ENCODE measurements around the gene OR8H2. TPM values are rescaled to one million over a fixed set of nuclear protein-coding genes. Genes with fewer than 3 reads are reported as not detected.
"Not testable (repeated sequence)": the region's sequence is repeated elsewhere in the genome, so short reads cannot be mapped to it uniquely, and the experiment has no call there.

The OR8H2 gene
- total and polyA plus RNA-seq, 3 donors from 2014 or later, result not detected

DNA sequence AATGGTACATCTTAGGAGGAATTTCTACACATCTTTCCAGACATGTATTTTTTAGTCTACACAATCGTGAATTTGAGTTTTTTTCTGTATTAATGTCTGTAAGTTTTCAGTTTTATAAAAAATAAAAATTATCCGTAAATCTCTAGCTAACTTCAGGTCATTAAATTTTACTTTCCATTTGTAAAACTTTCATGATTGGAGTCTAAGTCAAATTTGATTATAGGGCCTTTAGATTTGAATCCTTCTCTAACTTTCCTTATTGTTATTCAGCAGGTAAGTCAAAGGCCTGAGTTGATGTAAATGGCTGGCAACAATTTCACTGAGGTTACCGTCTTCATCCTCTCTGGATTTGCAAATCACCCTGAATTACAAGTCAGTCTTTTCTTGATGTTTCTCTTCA lies 10.5 kb upstream of the OR8H2 start, which contains the start of gene OR8I2:
Gene OR8I2 (plus strand): TSS at position 301 of the 400 bp plus-strand sequence. CDS start 0 bp downstream, at position 301.
- Histone ChIP-seq H3K9me3 (no peaks in the 10 kb centered on the region), H3K27me3 (no peaks in the 10 kb centered on the region), H3K4me3 (no peak within 1 kb of the TSS), H3K4me1 (no peaks in the 10 kb centered on the region), H3K27ac (no peak within 1 kb of the TSS), H3K36me3 (ENCODE audit: low read depth, missing control alignments) (no peaks in the 10 kb centered on the region)
- TF ChIP-seq, protein P1, sequence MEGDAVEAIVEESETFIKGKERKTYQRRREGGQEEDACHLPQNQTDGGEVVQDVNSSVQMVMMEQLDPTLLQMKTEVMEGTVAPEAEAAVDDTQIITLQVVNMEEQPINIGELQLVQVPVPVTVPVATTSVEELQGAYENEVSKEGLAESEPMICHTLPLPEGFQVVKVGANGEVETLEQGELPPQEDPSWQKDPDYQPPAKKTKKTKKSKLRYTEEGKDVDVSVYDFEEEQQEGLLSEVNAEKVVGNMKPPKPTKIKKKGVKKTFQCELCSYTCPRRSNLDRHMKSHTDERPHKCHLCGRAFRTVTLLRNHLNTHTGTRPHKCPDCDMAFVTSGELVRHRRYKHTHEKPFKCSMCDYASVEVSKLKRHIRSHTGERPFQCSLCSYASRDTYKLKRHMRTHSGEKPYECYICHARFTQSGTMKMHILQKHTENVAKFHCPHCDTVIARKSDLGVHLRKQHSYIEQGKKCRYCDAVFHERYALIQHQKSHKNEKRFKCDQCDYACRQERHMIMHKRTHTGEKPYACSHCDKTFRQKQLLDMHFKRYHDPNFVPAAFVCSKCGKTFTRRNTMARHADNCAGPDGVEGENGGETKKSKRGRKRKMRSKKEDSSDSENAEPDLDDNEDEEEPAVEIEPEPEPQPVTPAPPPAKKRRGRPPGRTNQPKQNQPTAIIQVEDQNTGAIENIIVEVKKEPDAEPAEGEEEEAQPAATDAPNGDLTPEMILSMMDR (IDR thresholded peaks at IDR 0.05), result no peak
- TF ChIP-seq POLR2A (IDR thresholded peaks at IDR 0.05), result no peak
- DNase-seq, result no peak
- WGBS, 2 donors, result 63 to 64% methylated on average over 3 of the region's 3 CpGs
- intact Hi-C loops (cut with DNase I; ENCODE audit: low total_unique reads), result no loop called here

- no peaks in the 10 kb centered on the region for H3K36me3 ChIP-seq (ENCODE audit: low read depth, missing control alignments)
Measured at GRCh38 chr11:56122073-56122472, 18.6 kb downstream of the OR8H2 start, which contains the start of gene OR8H3. TSS of gene OR8H3 (plus strand) at chr11:56122373. CDS start at chr11:56122373, 0 bp downstream.

GRCh38 chr11:56140151-56140661 lies 36.7 kb downstream of the OR8H2 start, which contains the start of gene OR8J3:
TSS of gene OR8J3 (minus strand) at chr11:56140201. CDS start at chr11:56137718, 2,483 bp downstream.
- H3K9me3 ChIP-seq, result no peaks in the 10 kb centered on the region
- no peaks in the 10 kb centered on the region for H3K4me1 ChIP-seq
- TF ChIP-seq POLR2A (IDR thresholded peaks at IDR 0.05), result no peak
- TF ChIP-seq, protein P1 (IDR thresholded peaks at IDR 0.05), result no peak
- DNase-seq, result no peak
- no peak within 1 kb of the TSS for H3K27ac ChIP-seq
- no peak within 1 kb of the TSS for H3K4me3 ChIP-seq
- H3K27me3 ChIP-seq, result no peaks in the 10 kb centered on the region
- intact Hi-C loops (cut with DNase I; ENCODE audit: low total_unique reads), result no loop called here
- no peaks in the 10 kb centered on the region for H3K36me3 ChIP-seq (ENCODE audit: low read depth, missing control alignments)

More at GRCh38 chr11:56122073-56122472, 18.6 kb downstream of the OR8H2 start, which contains the start of gene OR8H3:
- Histone ChIP-seq H3K27ac (no peak within 1 kb of the TSS), H3K9me3 (no peaks in the 10 kb centered on the region), H3K4me3 (no peak within 1 kb of the TSS), H3K27me3 (no peaks in the 10 kb centered on the region), H3K4me1 (no peaks in the 10 kb centered on the region)
- DNase-seq, result no peak
- intact Hi-C loops (cut with DNase I; ENCODE audit: low total_unique reads), result no loop called here
- TF ChIP-seq POLR2A (IDR thresholded peaks at IDR 0.05), result no peak
- TF ChIP-seq, protein P1 (IDR thresholded peaks at IDR 0.05), result no peak
- WGBS, 2 donors, result 46 to 84% methylated on average over 6 of the region's 6 CpGs

DNA sequence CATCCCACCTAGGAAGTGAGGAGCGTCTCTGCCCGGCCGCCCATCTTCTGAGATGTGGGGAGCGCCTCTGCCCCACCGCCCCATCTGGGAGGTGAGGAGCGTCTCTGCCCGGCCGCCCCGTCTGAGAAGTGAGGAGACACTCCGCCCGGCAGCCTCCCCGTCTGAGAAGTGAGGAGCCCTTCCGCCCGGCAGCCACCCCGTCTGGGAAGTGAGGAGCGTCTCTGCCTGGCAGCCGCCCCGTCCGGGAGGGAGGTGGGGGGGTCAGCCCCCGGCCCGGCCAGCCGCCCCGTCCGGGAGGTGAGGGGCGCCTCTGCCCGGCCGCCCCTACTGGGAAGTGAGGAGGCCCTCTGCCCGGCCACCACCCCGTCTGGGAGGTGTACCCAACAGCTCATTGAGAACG lies 40.2 kb downstream of the OR8H2 start:
- DNase-seq; H3K4me1 ChIP-seq; H3K27me3 ChIP-seq; H3K9me3 ChIP-seq; intact Hi-C loops (cut with DNase I; ENCODE audit: low total_unique reads); H3K36me3 ChIP-seq (ENCODE audit: low read depth, missing control alignments); H3K4me3 ChIP-seq; H3K27ac ChIP-seq: not testable (repeated sequence)
- WGBS, 2 donors, result 77 to 88% methylated on average over 6 to 20 of the region's 30 CpGs

DNA sequence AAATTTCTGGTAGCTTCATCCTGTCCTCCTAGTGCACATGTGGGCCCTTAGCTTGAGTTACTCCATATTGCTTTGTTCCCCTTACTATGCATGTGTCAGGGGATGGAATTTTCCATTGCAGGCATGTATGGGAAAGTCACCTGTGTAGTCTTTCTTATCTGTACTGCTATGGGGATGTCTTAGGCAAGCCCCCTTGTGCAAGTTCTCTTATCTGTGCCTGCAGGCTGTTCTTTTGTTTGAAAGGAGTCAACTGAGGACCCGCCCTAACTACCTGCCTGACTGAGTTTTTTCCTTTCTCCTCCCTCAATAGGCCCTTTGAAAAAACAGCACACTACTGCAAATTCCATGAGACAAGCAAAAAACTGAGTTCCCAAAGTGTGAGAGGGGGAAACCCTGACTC lies 47.9 kb downstream of the OR8H2 start:
- Histone ChIP-seq H3K9me3 (no peaks in the 10 kb centered on the region), H3K4me3 (no peak overlapping the region), H3K4me1 (no peaks in the 10 kb centered on the region), H3K36me3 (ENCODE audit: low read depth, missing control alignments) (no peaks in the 10 kb centered on the region), H3K27me3 (no peaks in the 10 kb centered on the region), H3K27ac (no peak overlapping the region)
- 63 to 85% methylated on average over 1 of the region's 1 CpG for WGBS, 2 donors
- no peak for TF ChIP-seq POLR2A (IDR thresholded peaks at IDR 0.05)
- TF ChIP-seq, protein P1 (IDR thresholded peaks at IDR 0.05), result no peak
- no peak for DNase-seq
- intact Hi-C loops (cut with DNase I; ENCODE audit: low total_unique reads), result no loop called here
